OCI-LY3 (cell line): Measurements from ENCODE around the gene PCA3.

Experiments
- EZH2phosphoT487 ChIP-seq: fragments of 200-600 bp; shearing (Covaris generic); IDR thresholded peaks from 2 replicates; pipeline ENCODE4 v1.6.1; 2018; ENCODE audit warnings: antibody characterized with exemption, mixed run types, low read depth
- TF ChIP-seq, protein P1 (sequence below): fragments of 200-600, 300-600 bp; sonication (generic); IDR thresholded peaks from 2 replicates; pipeline ENCODE4 v1.5.1; 2014; ENCODE audit warnings: antibody characterized with exemption, low read length, low read depth

DNA sequence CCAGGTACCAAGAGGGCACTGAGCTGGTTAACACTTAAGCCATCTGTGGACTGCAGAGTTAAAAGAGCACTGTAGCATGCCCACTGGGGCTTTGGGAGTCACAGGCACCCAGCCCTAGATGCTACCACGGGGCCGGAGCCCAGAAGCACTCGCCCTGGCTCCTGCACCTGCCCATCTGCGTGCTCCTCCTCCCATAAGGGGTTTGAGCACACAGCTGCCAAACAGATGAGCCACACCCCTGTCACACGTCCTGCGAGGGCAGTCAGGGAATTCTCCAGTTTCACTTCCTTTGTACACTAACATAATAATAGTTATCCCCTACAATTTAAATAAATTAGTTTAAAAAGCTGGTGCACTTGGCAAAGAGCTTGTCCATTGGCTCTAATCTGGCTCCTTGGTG is 4.5 kb upstream of the PCA3 start:
- TF ChIP-seq, protein P1, sequence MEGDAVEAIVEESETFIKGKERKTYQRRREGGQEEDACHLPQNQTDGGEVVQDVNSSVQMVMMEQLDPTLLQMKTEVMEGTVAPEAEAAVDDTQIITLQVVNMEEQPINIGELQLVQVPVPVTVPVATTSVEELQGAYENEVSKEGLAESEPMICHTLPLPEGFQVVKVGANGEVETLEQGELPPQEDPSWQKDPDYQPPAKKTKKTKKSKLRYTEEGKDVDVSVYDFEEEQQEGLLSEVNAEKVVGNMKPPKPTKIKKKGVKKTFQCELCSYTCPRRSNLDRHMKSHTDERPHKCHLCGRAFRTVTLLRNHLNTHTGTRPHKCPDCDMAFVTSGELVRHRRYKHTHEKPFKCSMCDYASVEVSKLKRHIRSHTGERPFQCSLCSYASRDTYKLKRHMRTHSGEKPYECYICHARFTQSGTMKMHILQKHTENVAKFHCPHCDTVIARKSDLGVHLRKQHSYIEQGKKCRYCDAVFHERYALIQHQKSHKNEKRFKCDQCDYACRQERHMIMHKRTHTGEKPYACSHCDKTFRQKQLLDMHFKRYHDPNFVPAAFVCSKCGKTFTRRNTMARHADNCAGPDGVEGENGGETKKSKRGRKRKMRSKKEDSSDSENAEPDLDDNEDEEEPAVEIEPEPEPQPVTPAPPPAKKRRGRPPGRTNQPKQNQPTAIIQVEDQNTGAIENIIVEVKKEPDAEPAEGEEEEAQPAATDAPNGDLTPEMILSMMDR: no peak
- no peak for TF ChIP-seq EZH2phosphoT487
